Brain pericyte (primary cell): ENCODE measurements around the gene ADAMTS16.

Experiments used
- DNase-seq: peaks from one replicate; pipeline ENCODE4 v3.0.0-alpha.2; 2012; ENCODE audit warnings: low read depth, low spot score

The ADAMTS16 gene

DNA sequence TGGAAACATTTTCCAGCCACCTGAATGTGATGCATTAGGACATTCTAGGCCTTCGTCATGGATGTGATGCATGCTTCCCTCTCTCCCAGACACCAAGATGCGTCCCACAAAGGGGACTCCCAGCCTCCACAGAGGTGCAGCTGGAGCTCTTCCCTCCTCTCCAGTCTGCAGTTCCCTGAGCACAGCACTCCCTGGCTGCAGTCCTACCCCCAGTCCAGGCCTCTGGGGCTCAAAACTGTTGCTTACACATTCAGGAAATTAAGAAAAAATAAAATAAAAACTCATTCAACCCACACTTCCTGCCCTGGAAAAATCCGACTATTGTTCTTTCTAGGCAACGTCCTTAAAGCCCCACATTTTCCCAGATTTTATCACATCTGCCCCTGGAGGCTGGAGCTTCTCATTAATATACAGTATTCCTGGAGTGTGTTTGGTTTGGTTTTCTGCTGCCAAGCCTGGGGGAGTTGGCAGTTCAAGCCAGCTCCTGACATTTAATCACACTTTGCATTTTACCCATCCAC, 204.0 kb downstream of the ADAMTS16 start:
- no peak for DNase-seq

DNA sequence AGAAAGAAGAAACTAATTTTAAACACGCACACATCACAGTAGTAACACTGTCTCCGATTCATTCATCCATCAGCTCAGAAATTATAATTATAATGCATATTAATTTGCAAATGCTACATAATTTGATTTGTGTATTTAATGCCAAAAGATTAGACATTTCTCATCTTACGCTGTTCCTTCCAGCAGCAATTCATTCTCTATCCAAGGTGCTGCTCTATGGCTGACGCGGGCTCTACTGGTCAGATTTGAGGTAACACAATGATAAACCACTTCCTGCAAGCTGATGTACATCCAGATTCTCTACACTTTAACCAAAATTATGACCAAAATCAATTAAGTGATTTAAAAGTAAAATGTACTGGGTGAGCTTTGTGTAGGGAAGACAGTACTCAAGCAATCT, 204.5 kb downstream of the ADAMTS16 start:
- DNase-seq: no peak

DNA sequence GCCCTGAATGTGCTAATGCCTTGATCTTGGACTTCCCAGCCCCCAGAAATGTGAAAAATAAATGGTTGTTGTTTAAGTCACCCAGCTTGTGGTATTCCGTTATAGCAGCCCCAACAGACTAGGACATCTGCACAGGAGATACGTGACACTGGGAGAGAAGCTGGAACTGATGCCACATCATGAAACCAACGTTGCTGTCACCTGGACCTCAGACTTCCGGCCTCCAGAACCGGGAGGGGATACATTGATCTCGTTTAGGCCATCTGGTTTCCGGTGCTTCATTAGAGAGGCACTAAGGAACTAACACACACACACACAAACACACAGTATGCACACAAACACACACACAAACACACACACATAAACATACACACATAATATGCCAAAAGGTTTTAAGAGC, 207.3 kb downstream of the ADAMTS16 start:
- DNase-seq: no peak

DNA sequence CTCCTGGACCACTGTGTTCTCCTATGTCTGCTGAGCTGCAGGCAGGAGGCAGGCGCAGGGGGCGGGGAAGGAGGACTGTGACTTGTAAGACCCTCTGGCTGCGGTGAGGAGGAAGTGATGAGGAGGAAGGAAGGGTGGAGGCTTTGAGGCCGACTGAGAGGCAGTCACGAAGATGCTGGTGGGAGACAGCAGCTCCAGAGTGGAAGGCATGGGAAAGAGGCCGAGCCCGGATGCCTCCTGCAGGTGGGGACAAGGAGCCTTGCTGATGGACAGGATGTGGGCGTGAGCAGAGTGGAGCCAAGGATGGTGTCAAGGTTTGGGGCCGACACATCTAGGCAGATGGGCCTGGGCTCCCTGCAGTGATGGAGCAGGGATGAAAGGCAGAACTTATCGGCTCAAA, 208.0 kb downstream of the ADAMTS16 start:
- DNase-seq: no peak

DNA sequence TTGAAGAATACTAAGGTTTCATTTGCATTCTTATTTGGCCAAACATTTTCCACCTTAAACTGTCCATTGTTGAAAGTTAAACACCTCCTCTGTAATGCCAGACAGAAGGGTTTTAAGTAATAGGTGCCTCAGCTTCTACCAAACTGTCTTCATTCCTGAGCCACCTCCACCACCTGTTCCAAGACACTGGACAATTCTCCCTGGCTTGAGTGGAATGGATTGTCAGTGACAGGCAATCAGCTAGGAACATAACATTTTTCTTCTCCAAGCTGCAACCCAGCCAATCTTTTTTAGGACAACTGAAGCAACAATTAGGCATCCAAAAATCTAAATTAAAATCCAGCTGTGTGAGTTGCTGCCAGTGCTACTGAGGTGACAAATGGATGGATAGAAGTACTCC, 208.4 kb downstream of the ADAMTS16 start:
- no peak for DNase-seq

DNA sequence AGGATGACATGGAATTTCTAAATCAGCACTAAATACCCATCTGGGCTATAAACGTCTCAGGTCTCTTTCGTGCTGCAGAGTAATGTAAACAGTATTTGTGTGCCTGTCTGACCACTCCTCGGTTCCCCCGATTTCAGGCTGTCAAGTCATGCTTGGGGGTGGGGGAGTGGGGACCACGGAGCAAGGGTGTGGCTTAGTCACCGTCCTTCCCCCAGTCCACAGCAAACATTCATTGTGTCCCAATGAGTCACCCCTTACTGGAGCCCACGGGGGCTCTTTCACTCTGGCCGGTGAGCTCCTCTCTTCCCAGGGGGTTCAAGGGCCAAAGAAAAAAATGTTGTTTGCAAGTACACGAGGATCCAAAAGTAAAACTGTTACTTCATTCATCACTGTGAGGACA, 210.0 kb downstream of the ADAMTS16 start:
- DNase-seq: no peak

DNA sequence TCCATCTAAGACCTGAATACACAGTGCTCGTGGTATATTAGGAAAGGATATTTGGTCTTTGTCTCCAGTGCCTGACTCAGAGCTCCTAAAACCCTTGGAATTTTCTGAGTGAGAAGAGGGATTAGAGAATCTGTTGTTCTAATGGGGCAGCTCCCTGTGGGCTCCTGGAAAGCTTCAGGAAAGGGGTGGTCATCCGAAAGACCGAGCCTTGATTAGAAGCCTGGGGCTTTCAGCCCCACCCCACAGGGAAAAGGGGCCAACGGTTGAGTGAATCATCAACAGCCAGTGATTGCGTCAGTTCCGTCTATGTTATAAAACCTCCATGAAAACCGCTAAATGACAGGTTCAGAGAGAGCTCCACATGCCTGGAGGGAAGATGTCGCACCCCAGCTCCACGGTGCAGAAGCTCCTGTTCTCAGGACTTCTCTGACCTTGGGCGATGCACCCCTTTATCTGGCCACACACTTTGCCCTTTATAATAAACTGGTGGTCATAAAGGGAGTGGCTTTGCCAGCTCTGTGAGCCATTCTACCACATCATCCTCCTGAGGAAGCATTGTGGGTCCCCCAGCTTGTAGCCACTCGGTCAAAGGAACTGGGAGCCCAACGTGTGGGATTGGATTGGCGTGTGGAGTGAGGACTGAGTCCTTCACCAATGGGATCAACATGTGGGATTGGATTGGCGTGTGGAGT, 211.3 kb downstream of the ADAMTS16 start:
- no peak for DNase-seq

DNA sequence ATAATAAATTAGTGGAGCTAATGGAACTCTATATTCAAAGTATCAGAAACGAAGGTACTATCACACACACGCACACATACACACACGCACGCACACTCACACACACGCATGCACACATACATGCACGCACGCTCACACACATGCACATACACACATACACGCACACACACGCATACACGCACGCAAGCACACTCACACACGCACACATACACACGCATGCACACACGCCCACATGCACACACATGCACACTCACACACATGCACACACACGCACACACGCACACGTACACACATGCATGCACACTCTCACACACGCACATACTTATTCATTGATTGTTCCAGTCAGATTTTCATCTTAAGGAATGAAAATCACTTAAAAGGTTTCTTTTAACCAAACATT, 212.5 kb downstream of the ADAMTS16 start:
- DNase-seq: no peak

DNA sequence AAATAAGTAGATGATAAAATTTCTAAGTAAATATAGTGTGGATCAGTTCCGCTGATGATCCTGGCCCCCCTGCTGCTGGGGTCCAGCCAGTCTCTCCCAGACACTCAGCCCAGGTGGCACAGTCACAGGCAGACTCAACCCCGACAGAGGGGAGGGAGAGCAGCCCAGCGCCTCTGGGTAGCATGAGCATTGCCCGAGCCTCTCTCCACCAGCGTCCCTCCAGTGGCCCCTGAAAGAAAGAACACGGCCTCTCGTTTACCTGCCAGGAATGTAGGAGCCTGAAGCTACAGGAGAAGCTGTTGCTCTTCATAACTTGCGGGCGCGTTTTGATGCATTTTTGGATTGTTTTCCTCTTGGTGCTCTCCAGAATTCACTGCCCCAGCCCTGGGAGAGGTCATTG, 213.6 kb downstream of the ADAMTS16 start:
- no peak for DNase-seq

DNA sequence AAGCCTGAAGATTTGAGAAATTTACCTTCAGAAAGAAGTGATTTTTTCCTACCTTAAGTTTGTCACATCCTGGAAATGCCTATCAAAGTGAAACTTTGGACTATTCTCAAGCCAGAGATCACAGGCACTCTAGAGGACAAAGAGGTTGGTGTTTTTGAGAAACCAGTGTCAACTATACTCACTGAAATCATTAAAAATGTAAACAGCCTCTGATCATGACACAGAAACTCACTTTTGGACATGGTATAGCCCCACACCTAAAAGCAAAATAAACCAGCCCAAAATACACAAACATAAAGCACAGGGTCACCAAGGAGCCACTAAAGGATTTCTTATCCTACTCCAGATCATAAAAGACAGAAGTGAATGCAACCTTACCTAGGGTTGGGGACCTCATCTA, 216.6 kb downstream of the ADAMTS16 start:
- DNase-seq: no peak

DNA sequence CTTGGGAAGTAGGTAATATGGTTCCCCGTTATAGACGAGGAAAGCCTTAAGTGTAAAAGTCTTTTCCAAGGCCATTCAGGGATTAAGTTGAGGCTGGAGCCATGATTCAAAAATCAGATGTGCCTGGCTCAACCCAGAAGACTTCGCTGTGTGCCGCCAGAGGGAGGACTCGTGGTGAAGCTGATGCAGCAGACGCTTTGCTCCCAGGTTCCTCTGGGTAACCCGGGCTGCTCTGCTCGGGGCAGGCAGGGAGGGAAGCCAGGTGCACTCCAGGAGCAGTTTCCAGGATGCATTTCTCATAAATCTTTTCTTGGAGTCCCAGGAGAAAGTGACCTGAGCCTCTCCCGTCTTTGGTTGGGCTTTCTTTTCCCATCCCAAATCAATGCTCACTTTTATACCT, 219.5 kb downstream of the ADAMTS16 start:
- DNase-seq: no peak

DNA sequence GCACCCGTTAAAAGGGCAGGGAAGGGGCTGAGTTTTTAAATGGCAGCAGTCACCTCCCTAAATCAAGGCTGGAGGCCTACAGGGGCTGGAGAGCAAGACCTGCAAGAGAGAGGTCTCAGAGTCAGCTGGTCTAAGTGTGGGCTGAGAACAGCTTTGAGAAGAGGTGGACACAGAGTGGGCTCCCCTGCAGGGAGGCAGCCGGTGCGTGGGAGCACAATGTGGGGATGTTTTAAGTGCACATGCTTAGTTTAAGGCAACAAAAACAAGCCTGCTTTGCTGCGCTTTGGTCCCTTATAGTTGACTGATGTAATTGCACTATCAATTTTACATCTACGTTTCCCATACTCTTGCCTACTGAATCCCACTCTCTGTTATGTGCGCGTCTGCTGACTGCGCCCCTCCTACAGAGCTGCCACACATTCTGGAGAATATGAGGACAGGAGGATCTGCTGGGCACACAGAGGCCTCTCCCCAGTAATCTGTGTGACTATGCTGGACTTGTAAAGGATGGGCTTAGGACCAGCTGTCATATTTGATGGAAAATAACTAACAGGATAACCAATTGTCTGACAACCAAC, 220.3 kb downstream of the ADAMTS16 start:
- no peak for DNase-seq

DNA sequence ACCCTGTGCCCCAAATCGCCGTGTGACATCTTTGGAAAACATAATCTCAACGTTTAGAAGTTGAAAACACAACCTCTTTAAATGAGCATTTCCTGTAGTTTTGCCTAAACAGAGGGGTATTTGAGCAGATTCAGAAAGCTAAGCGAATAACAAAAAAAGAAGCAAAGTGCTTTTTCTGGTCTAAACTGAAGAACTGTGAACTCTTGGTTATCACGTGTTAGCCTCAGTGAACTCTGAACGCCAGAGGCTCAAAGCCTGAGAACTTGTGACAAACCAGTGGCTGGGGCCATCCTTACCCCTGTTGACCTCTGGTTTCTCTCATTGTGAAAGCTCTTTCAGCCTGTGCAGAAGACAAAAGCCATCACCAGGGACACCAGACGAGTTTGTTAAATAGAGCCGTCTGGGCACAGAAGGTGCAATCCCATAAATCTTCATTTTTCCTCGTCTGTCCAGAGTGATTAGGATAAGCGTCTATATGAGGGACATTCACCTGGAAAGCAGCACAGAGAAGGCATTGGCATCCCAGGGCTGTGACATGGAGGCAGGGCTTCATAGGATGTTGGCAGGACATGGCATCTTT, 220.9 kb downstream of the ADAMTS16 start:
- no peak for DNase-seq

DNA sequence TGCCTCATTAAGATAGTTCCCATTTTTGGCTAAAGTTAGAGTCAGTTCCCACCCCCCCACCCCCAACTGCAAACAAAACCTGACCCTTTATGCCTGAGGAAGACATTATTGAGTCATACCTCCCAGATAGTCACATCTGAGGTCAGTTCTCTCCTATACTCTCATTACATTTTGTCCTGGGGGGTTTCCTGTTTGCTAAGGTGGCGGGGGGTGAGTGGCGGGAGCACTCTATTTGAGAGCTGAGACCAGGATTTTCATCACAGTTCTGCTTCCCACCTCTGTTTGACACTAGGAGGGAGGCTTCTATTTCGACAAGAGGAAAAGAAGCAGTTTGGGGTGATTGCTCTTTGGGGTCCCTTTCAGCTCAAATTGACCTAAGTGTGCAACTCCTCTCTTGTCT, 222.9 kb downstream of the ADAMTS16 start:
- no peak for DNase-seq

DNA sequence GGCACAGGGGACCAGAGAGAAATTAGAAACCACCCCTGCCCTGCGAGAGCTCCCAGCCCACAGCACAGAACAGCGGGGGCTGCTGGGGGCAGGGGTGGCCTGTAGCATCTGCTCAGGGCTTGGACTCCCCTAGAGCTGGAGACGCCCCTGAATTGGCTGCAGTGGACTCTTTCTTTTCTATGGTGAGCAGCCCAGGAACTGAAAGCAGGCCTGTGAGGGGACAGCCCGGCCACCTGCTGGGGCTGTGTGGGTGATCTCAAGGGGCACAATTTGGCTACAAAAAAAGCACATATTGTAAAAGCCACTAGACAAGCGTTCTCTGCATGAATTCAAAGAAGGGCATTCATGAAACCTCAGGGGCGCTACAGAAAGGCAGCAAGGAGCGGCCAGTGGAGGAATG, 224.8 kb downstream of the ADAMTS16 start:
- no peak for DNase-seq

DNA sequence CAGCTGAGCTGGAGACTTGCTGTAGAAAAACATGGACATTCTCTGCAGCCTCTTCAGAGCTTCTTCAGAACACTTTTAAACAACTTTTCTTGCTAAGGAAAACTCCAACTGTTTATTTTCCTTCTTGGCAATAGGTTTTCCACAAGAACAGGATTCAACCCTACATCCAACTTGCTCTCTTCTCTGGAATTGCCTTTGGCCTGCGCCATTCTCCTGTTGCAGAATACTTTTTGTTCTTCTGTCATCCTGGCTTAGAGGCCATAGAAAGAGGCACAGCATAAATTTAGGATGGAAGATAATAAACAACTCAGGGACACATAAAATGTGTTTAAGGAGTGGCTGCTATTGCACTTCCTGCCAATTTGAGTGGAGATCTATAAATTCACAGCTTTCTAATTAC, 227.6 kb downstream of the ADAMTS16 start:
- DNase-seq: no peak

DNA sequence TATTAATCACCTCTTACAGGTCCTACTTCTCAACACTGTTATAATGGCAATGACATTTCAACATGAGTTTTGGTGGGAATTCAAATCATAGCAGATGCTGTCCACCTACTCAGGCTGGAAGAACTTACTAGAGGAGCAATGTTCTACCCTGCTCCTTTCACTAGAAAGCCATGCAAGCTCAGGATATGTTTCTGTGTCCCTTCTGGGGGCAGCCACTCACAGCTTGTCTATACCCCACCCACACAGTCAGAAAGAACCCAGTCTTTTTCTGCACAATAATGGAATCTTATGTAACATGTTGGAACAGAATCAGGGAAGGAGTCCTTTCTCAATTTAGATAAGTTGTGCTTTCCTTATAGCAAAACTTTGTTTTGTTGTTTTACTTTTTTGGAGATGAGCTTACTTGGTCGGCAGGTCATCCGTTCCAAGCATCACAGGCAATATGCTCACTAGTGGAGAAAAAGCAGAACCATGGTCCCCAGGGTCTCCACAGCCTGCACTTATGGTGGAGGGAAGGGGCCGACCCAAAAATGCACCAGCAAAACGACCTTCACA, 229.0 kb downstream of the ADAMTS16 start:
- no peak for DNase-seq
